HG03565 (cell line): ENCODE results near the gene JADE3.
"Not testable (repeated sequence)": the region's sequence is repeated elsewhere in the genome, so short reads cannot be mapped to it uniquely, and the experiment has no call there.

ENCODE experiments used
- ATAC-seq: cut with Tn5 transposase; IDR thresholded peaks from one replicate; pipeline ENCODE4 v1.9.1; 2021; ENCODE audit warnings: mild to moderate bottlenecking, moderate library complexity; ENCODE audit not compliant: unreplicated experiment

The JADE3 gene

DNA sequence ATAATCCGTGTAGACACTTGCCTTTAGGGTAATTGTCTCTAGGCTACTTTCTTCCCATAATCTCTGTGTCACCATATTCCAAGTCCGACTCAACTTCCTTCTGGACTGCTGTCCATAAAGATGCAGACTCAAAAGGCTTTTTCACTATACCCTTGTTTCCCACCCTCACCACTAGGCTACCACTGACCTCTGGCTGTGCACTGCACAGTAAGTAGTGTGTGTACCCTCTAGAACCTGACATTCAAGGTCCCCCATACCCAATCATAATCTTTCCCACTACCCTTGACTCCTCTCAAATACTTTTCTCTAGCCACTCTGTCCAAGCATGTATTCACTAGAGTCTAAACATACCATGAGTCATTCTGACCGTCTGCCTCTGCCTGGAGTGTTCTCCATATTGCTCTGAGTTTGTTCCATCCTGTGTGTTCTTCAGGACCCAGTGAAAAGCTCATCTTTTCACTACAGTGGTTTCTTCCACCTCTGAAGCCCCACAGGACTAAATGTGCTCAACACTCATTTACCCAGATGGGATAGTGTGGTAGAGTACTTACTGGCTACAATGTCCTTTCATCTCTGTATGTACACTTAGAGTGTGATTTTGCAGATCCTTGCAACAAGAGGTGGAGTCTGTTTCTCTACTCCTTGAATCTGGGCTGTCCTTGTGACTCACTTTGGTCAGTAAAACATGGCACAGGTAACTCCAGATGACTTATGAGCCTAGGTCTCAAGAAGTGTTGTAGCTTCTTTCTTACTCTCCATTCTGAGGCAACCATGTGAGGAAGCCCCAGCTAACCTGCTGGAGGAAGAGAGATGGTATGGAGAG lies 17.4 kb downstream of the JADE3 start:
- ATAC-seq = no peak

GRCh38 chrX:46935295-46935694 lies 23.1 kb downstream of the JADE3 start:
- ATAC-seq = no peak

DNA sequence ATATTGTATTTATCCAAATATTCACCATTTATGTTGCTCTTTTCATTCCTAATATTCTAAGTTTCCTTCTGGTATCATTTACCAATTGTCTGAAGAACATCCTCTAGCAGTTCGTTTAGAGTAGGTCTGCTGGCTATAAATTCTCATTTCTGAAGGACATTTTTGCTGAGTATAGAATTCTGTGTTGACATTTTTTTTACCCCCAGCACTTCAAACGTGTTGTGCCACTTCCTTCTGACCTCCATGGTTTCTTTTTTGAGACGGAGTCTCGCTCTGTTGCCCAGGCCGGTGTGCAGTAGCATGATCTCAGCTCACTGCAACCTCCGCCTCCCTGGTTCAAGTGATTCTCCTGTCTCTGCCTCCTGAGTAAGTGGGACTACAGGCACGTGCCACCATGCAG lies 26.4 kb downstream of the JADE3 start:
- no peak for ATAC-seq

DNA sequence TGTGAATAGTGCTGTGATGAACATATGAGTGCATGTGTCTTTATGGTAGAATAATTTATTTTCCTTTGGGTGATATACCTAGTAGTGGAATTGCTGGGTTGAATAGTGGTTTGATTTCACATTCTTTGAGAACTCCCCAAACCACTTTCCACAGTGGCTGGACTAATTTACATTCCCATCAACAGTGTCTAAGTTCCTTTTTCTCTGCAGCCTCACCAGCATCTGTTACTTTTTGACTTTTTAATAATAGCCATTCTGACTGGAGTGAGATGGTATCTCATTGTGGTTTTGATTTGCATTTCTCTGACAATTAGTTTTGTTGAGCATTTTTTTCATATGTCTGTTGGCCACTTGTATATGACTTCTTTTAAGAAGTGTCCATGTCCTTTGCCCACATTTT lies 29.1 kb downstream of the JADE3 start:
- ATAC-seq = no peak

GRCh38 chrX:46953137-46953527 lies 40.9 kb downstream of the JADE3 start:
- peak; percentile 53 for ATAC-seq

DNA sequence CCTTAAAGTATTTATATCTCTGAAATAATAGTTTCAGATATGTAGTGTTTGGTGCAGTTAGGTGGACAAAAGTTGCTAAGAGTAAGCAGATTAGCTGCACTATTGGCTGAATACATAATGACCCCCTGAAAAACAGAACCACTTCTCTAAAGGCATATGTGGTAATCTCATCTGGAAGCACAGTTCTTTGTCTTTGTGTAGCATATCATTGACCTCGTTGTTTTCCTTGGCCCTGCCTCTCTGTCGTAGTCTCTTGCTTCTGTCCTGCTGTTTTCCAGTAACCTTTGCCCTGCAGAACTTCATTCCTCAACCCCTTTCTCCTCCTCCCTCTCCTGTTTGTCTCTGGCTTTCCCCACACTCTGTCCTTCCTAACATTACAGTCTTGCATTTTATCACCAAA lies 41.4 kb downstream of the JADE3 start:
- ATAC-seq = peak; percentile 28

GRCh38 chrX:46954716-46955115 lies 42.5 kb downstream of the JADE3 start:
- ATAC-seq = no peak

- not testable (repeated sequence) for ATAC-seq
These were observed 44.4 kb downstream of the JADE3 start for GRCh38 chrX:46956589-46956988.

GRCh38 chrX:46957297-46957696 lies 45.1 kb downstream of the JADE3 start:
- no peak for ATAC-seq

GRCh38 chrX:46959101-46959500 lies 46.9 kb downstream of the JADE3 start:
- no peak for ATAC-seq

GRCh38 chrX:46959985-46960700 lies 47.9 kb downstream of the JADE3 start:
- no peak for ATAC-seq

DNA sequence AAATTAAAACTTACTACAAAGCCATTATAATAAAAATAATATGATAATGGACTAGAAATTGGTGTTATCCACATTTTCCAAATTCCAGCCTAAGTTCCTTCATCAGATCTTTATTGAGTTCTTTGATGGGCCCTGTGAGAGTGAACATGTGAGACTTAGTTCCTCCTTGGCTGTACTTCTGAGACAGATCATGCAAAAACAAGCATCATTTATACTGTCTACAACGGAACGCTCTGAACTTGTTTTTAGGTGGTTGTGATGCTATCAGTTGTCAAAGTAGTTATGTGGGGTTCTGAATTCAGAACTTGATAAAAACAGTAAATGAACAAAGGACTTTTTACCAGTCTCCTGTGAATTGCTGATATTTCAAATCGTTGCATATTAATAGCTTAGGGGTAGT lies 48.9 kb downstream of the JADE3 start:
- ATAC-seq = no peak

DNA sequence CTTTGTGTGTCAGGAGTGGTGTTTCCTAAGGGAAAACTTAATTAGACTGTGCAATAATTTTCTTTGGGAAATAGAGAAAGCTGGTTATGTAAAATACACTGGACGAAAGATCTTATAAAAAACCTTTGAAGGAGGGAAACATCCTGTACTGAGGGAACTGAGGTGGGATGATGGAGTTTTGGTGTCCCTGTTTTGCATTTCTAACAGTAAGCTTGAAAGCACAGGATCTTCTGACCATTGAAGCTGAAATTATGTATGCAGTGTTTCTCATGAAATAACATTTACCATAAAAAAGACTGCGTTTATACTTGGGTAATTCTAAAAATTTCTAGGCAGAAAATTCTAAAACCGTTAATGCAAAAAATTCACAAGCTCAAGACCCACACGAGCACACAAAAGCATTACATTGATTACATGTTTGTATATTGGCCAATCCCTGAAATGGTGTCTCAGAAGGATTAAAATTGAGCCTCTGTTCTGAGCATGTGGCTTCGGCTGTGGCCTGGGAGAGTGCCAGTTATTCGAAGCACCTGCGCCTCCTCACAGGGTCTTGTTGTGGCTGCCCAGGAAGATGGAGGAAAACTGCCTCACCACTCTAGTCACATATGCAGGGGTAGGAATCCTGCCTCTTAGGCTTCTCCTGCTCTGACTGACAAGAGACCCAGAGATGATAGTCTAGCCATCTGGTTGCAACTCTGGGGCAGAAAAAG lies 49.5 kb downstream of the JADE3 start:
- no peak for ATAC-seq

- ATAC-seq = no peak
These were observed 53.0 kb downstream of the JADE3 start for GRCh38 chrX:46965125-46965758.

DNA sequence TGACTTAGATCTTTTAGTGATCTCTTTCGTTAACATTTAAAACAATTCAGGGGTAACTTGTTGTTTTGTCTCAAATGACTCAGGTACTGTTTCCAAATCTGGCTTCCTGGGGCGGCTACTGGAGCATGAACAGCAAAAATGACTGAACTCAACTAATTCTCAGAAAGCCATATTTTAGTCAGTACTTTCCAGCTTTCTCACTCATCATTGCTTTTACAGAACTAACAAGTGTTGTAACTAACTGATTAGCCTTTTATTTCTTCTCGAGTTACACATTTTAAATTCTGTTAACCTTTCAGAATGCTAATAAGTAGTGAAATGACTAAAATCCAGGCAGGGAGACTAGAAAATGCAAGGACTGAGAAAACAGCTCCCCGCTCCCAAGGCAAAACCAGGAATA lies 55.3 kb downstream of the JADE3 start:
- ATAC-seq = peak; percentile 49

DNA sequence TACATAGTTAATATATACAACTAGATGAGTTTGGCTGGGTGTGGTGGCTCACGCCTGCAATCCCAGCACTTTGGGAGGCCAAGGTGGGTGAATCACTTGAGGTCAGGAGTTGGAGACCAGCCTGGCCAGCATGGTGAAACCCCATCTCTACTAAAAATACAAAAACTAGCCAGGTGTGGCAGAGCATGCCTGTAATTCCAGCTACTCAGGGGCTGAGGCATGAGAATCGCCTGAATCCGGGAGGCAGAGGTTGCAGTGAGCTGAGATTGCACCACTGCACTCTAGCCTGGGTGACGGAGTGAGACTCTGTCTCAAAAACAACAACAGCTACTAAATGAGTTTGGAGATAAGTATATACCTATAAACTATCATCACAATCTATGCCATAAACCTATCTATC lies 64.8 kb downstream of the JADE3 start:
- not testable (repeated sequence) for ATAC-seq

DNA sequence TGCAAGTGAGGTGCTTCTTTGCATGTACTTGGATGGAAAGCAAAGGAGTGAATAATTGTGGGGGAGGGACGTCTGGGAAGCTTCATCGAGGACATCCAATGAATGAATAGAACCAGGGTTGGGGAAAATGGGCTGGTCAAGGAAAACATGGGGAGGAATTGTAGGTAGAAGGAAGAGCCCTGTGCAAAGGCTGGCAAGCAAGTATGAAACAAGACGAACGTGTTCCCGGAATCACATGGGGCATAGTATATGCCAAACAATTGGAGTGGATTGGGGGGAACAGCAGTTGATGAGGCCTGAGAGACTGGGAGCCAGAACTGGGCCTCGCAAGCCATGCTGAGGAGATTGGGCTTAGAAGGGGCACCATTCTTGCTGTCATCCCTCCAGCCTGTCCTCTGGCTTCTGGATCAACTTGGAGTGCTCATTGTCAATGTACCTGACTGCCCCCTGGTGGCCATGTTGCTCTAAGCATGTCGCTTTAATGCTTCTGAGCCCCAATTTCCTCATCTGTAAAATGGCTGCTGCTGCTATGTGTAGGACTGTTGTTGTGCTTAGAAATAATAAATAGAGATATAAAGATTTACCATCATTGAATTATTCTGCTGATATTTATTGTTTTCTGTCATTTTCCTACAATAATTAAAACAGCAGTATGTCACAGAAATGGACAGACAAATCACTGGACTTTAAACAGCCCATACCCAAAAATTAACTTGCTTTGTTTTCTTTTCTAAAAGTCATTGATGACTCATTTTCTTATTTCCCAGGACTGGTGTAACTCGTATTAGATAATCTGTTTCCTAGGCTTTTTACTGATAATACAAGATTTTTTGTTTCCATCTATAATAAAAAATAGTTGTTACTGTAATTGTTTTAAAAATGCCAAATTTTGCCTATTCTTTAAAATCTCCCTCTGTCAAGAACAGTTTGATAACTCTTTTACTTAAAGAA lies 66.4 kb downstream of the JADE3 start:
- ATAC-seq = no peak

GRCh38 chrX:46984705-46985104 lies 72.5 kb downstream of the JADE3 start:
- no peak for ATAC-seq

DNA sequence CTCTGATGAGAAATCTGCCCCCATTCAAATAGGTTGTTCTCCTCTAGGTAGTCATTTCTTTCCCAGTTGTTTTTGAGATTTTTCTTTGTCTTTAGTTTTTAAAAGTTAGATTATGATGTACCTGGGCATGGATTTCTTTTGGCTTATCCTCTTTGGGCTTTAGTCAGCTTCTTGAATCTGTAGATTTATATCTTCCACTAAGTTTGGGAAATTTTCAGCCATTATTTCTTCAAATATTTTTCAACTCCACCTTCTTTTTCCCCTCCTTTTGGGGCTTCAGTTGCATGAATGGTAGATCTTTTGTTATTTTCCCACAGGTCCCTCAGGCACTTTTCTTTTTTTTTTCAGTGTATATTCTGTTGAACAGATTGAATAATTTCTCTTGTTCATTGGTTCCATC lies 77.3 kb downstream of the JADE3 start:
- ATAC-seq = no peak

- ATAC-seq = no peak
These were observed 79.4 kb downstream of the JADE3 start for GRCh38 chrX:46991664-46992063.
